GM19463 (cell line): ENCODE data around the gene SALL3.
"Not testable (repeated sequence)": the region's sequence is repeated elsewhere in the genome, so short reads cannot be mapped to it uniquely, and the experiment has no call there.

Experiments
- ATAC-seq: cut with Tn5 transposase; IDR thresholded peaks from one replicate; pipeline ENCODE4 v1.9.1; 2021; ENCODE audit warnings: mild to moderate bottlenecking, moderate library complexity; ENCODE audit not compliant: unreplicated experiment

The SALL3 gene

DNA sequence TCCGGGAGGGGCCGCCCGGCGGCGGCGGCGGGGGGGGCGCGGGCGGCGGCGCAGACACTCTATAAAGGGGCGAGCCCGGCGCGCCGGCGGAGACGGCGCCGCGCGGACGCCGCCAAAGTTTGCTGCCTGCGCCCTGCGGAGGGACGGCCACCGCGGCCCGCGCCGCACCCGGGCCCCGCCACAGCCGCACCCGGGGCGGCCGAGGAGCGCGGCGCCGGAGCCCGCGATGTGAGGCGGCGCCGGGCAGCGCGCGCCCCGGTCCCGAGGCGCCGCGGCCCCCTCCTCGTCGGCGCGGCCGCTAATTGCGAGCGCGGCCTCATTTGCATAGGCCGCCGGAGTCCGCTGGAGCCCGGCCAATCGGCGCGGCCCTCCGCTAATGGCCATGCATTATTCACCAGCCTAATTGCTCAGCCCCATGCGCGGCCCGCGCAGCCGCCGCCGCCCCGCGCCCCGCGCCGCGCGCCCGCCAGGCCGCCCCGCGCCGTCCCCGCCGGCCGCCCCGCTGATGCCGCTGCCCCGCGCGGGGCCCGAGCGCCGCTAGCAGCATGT, at the start of gene SALL3:
SALL3 (plus strand) TSS at position 89 of the 549 bp plus-strand sequence; CDS start at position 546, 457 bp downstream.
- no peak for ATAC-seq

DNA sequence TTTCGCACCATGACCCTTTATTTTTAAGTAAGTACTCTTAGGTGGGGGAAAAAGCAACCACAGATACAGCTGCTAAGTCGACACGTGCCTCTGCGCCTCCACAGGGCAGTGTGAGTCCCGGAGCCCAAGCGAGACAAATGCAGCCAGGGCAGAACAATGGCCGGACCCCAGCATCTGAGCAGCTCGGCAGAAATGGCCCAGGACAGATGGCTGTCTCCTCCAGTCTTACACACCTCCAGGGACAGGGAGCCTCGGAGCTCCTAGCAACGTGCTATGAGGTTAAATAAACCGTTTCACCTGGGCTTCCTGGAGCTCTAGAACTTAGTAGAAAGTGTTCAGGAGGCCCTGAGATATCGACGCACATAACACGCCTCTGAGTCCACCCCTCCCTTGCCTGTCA, 47.3 kb upstream of the SALL3 start:
- ATAC-seq: no peak

DNA sequence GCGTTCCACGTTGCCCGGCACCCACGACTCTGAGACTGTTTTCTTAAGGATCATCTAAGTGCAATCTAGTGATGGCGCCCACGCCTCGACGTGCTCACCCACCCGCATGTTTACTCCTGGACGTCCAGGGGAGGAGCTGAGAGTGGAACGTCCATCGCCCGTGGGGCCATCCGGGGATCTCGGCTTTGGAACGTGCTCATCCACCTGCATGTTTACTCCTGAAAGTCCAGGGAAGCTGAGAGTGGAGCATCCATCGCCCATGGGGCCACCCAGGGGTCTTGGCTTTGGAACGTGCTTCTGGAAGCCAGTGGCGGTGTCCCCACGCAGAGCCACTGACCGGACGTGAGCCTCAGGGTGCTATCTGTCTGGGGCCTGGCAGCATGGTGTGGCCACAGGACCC, 45.6 kb upstream of the SALL3 start:
- no peak for ATAC-seq

DNA sequence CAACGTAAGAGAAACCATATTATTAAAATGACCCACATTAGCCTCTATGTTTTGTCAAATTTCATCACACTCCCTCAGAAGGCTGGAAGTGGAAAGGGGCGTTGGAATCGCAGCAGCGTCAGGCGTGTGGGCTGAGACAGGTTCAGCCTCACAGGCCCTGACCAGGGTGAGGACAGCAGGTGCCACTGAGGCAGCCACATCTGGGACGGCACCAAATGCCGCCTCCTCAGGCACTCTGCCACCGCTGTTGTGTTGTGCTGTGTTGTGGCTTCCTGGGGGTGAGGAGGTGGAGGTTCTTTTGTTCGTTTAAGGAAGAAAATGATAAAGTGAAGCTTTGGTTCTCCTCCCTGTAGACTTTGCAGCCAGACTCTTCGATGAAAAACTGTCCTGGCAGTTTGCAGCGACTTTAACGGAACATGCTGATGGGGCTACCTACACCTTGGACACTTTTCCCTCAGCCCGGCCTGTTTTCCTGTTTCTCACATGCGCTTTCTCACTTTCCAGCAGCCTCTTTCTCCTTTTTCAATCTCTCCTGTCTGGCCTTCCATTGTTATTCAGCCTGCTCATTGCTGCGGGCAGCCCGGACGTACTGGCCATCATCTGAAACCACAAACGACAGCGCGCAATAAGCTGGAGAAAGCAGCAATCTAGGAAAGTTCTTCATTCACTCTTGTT, 44.9 kb upstream of the SALL3 start:
- ATAC-seq: no peak

DNA sequence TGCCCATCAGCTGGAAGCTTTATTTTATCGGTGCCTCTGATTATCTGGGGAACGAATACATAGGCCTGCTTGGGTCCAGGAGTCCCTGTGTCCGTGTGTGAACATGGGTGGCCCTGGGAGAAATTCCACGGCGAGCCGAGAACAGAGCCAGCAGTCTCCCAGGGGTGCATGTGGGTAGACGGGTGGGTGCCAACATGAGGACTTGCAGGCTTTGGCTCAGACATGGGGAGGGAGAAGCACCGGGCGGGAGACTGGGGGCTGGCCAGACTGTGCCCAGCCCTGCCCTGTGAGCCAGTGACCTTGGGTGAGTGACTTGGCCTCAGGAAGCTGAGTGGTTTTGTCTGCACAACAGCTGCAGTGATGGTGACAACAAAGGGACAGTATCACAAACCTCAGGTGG, 44.2 kb upstream of the SALL3 start:
- ATAC-seq: no peak

DNA sequence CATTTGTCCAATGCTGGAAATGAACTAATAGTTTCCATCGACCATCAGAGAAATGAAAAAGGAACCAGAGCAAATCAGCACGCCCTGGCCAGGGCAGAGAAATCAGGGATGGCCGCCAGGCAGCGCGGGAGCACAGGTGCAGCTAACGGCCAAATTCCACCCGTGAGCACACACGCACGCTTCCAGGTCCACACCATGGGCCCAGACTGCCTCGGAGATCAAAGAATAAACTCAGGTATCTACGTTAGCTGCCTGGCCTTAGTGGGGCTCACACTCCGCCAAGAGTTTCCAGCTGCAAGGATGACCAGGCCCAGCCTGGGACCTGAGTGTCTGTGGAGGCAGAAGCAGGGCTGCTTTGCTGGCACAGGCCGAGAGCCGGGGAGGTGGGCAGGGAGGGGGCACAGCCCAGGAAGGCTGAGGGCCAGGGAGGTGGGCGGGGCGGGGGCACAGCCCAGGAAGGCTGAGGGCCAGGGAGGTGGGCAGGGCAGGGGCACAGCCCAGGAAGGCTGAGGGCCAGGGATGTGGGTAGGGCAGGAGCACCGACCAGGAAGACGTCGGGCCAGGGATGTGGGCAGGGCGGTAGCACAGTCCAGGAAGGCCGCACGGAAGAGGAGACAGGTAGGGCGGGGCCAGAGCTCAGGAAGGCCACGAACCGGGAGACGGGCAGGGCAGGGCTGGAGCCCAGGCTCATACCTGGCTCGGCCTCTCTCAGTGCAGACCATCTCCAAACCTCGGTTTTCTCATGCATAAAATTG, 43.2 kb upstream of the SALL3 start:
- ATAC-seq: no peak

DNA sequence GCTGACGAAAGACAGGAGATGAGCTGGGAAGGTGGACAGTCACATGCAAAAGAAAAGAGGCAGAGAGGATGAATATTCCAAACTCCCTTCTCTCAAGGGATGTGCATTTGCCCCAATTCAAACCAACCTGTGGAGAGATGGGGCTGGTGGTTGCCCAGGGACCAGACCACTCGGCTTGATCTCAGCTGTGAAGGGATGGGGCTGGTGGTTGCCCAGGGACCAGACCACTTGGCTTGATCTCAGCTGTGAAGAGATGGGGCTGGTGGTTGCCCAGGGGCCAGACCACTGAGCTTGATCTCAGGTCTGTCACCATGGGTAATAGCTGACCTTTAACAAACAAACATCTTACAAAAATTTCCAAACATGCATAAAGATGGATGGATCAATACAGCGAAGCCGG, 42.5 kb upstream of the SALL3 start:
- ATAC-seq: no peak

DNA sequence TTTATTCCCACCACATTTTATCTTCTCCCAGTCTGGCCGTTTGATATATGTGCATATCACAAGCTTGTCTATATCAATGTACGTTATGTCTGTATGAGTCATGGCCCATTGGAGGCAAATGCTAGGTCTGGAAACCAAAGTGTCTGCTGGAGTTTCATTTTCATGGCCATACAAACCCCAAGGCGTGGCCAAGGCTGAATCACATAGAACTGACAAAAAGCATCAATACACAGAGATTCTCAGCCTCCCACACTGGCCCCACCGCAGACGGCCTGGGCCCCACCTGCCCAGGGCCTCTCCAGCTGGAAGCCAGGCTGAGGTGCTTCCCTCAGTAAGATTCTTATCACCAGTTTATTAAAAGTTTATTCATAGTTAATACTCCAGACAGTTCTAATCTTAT, 40.5 kb upstream of the SALL3 start:
- no peak for ATAC-seq

DNA sequence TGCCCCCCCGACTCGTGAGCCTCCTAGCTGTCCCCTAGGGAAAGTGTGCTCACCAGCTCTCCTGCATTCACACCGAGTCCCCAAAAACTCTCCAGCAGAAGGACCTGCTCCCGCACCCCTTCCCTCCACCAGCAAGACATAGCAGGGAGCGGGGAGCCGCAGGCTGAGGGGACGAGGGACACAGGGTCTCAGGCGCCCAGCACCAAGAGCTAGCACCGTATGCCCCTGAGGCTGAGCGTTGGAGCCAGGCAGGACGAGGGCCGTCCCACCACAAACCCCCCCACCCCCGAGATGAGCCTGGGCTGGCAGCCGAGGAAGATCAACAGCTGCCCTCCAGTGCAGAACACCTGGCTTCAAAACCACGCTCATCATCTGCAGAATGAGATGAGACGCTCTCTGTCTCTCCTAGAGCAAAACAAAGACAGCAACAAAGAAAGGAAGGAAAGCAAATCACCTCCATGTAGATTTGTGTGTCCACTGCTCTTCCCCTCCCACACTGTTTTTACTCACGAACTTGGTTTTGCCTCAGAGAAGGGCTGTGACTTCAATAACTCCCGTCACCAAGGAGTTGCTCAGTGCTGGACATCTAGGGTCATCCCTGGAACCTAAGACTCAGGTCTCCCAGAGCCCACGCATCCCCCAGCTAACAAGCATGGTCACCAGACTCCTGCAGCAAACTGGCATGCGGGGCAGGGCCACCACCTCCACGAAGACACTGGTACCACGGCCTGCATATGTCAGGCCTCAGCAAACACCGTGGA, 39.7 kb upstream of the SALL3 start:
- ATAC-seq: no peak

DNA sequence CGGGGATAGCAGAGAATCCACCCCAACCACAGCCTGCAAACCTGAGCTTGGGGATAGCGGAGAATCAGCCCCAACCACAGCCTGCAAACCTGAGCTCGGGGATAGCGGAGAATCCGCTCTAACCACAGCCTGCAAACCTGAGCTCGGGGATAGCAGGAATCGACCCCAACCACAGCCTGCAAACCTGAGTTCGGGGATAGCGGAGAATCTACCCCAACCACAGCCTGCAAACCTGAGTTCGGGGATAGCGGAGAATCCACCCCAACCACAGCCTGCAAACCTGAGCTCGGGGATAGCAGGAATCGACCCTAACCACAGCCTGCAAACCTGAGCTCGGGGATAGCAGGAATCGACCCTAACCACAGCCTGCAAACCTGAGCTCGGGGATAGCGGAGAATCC, 37.4 kb upstream of the SALL3 start:
- ATAC-seq: not testable (repeated sequence)

DNA sequence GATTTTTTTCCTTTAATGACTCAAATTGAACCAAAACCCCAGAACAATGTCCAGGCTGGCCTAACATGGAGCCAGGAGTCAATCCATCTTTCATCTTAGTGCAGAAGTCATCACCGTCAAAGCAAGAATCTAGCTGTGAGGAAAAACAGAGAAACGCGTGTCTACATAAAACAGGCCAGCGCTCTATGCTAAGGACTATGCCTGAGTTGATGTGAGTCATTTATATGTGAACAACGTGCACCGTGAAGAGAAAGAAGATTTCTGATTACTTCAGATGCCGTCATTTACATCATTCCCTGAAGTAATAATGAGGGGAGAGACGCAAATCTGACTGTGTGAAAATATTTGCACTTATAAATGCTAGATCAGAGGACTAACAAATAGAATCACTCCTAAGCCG, 34.0 kb upstream of the SALL3 start:
- no peak for ATAC-seq

DNA sequence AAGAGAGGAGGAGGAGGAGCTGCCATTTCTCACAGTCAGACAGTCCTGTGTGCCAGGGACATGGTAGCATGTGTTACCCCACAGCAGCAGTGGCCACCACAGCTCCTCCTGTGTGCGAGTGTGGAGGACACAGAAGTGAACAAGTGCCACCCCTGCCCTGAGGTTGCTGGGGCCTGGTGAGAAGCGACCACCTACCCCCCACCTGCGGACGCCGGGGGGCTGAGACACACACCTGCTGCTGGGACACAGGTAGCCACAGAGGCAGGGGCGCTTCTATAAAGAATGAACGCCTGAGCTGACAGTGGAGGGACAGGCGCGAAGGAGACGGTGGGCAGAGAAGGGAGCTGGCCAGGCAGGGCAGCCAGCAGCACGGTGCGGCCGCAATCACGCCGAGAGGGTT, 32.3 kb upstream of the SALL3 start:
- ATAC-seq: no peak

DNA sequence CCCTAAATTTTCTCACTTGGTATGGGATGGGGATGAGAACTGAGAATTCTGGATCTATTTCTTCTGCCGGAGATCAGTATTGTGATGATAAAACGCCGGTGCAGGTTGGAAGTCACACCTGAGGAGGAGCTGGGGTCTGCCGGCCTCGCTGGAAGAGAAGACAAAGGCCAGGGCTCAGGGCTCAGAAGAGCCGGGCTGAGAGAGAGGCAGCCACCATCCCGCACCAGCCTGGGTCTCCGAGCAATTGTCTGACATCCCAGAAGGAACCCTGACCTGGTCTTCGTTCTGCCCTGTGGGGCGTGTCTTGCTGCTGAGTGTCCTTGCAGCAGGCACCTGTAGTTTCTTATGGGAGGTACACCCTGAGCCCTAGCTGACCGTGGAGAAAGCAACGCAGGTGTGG, 31.4 kb upstream of the SALL3 start:
- no peak for ATAC-seq

DNA sequence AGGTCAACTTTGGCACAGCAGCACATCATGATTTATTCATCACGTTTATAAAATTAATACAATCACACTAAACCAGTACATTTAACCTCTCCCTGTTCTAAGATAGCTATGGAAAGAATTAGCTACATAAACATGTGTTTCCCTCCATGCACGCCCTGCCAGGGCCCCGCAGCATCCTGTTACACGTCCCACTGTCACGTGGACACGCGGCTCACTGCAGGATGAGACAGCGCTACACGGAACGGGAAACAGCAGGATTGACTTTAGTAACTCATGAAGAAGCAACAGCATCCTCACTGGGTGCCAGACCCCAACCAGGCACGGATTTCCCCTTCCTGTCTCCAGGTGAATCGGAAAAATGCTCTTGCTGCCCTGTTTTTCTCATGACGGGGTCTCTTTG, 30.9 kb upstream of the SALL3 start:
- no peak for ATAC-seq

DNA sequence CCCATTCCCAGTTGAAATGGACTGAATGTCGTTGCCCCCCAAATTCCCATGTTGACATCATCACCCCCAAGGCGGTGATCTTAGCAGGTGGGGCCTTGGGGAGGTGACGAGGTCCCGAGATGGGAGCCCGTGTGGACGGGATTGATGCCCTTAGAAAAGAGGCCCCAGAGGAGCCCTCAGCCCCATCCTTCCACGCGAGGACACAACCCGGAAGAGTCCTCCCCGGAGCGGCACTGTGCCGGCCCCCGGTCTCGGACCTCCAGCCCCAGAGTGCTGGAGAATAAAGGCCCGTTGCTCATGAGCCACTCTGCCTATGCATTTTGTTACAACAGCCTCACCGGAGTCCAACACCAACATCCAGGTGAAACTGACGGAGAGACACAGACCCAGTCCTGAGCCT, 30.4 kb upstream of the SALL3 start:
- ATAC-seq: no peak

DNA sequence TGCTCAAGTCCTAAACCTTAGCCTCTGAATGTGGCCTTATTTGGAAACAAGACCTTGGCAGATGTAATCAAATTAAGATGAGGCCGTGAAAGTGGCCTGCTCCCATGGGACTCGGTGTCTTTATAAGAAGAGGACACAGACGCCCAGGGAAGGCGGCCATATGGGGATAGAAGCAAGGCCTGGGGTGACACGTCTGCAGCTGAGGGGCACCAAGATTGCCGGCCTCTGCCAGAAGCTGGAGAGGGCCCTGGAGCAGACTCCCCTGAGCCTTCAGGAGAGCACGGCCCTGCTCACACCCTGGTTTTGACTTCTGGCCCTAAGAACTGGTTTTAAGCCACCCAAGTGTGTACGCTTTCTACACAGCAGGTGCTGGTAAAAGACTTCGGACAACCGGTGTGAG, 29.2 kb upstream of the SALL3 start:
- no peak for ATAC-seq

DNA sequence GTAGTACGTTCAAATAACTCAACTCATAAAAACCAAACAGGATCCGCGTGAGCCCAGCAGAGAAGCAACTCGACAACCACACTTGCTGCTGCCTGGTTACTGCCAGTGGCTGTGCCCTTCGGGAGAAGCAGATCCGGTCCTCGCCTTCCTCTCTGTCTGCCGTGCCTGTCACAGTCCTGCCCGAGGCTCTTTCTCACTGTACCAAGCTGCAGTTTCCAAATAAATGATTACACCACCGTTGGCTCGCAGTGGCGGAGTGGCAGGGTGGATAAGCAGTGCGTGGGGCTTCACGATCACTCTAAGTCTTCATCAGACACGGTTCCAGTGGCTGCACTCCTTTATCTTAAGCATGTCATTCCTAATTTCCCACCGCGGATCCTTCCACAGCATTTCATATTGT, 26.1 kb upstream of the SALL3 start:
- no peak for ATAC-seq

DNA sequence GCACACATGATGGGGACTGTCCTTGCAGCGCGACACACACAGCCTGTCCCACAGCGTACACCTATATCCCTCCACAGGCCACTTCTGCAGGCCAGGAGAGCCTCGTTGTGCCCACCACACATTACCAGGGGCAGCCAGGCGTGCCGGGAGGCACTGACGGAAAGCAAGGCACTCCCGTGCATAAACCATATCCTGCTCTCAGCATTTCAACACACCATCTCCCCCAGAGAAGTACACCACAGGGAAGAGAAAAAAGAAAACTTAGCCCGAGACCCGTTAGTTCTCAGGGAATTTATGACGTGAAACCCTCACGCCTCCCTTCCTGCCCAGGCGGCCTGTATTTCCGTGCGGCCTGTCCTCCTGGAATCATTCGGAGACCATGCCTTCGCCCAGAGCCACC, 24.6 kb upstream of the SALL3 start:
- no peak for ATAC-seq

DNA sequence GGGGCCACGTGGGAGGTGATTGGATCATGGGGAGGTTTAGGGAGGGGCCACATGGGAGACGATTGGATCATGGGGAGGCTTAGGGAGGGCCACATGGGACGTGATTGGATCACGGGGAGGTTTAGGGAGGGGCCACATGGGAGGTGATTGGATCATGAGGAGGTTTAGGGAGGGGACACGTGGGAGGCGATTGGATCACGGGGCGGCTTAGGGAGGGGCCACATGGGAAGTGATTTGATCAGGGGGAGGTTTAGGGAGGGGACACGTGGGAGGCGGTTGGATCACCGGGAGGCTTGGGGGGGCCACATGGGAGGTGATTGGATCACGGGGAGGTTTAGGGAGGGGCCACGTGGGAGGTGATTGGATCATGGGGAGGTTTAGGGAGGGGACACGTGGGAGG, 22.5 kb upstream of the SALL3 start:
- no peak for ATAC-seq

DNA sequence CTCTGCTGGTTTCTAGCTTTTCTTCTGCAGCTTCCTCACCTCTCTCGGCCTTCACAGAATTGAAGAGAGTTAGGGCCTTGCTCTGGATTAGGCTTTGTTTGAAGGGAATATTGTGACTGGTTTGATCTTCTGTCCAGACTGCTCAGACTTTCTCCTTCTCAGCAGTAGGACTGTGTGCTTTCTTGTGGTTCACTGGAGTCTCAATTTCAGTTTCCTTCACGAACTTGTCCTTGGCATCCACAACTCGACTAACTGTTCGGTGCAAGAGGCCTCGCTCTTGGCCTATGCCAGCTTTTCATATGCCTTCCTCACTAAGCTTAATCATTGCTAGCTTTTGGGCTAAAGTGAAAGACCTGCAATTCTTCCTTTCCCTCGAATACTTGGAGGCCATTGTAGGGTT, 18.9 kb upstream of the SALL3 start:
- ATAC-seq: no peak

DNA sequence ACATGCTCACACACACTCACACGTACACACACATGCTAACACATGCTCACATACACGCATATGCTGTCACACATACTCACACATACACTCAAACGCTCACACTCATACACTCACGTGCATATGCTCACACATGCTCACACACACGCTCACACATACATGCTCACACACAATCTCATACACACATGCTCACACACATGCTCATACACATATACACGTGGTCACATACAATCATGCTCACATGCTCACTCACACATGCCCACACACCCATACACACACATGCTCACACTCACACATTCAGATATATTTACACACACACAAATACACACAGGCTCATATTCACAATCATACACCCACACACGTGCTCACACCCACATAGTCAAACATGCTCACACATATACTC, 17.5 kb upstream of the SALL3 start:
- ATAC-seq: no peak

DNA sequence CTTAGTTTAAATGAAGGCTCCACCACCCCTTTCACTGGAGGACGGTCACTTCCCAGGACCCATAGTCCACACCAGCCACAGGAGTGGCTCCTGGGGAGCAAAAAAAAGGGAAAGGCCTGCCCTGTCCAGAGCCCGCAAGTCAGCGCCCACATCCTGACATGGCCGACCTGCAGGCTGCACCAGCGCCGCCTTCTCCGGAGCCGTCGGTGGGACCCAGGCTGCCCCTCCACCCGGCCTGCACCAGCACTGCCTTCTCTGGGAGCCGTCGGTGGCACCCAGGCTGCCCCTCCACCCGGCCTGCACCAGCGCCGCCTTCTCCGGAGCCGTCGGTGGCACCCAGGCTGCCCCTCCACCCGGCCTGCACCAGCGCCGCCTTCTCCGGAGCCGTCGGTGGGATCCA, 14.9 kb upstream of the SALL3 start:
- not testable (repeated sequence) for ATAC-seq
